DMS 273 (cell line): ENCODE data around the gene NOX3.

Experiments
- DNase-seq: peaks from one replicate; lab custom pipeline; 2025; ENCODE audit not compliant: unreplicated experiment; lab: John Stamatoyannopoulos, UW

The NOX3 gene

GRCh38 chr6:155436981-155437749, 18.5 kb downstream of the NOX3 start:
- peak; percentile 63 for DNase-seq

DNA sequence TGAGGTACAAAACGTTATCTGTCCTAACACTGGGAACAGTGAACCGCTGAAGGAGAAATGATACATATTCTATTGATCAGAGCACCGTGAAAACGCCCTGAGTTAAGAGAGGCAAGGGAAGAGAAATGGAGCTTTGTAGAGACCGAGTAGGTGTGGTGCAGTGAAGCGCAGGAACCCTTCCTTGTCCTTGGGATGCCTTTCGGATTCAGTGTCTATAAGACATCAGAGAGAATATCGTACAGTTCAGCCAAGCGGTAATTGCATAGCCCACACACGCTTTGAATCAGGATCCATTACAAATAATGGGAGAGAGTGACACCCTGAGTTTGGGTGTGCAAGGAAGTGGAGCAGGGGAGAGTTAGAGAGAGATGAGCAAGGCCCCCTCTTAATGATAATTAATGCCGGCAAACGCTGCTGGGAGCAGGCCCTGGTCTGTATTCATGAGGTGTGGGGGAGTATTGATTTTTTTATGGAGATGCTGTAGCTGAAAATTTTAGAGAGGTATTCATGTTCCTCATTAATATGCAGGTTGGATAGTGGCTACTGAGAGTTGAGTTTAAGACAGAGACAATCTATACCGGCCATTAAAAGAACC, 20.7 kb downstream of the NOX3 start:
- DNase-seq, result no peak

GRCh38 chr6:155434096-155434495, 21.5 kb downstream of the NOX3 start:
- no peak for DNase-seq

GRCh38 chr6:155432293-155432692, 23.3 kb downstream of the NOX3 start:
- DNase-seq, result no peak

- DNase-seq, result no peak
Measured at GRCh38 chr6:155429321-155429893, 26.2 kb downstream of the NOX3 start.

DNA sequence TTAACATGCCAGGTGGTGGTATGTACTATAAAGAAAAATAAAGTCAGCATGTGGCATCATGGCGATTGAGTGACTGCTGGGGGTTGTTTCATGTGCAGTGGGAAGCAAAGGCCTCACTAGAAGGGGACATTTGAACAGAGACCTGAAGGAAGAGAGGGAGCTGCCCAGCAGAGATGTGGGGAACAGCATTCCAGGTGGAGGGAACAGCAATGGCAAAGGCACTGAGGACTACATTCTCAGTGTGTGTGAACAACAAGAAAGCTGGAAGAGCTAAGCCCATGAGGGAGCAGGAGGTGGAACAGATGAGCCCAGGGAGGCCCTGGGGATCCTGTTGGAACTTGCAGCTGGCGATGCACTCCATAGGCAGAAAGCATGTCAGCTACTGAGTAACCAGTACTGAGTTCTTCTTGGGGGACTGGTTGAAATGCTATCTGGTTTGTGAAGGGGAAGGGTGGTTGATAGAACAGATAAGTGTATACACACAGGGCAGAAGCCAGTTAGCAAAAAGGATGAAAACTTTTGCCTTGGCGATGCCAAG, 29.2 kb downstream of the NOX3 start:
- DNase-seq, result peak; percentile 31

DNA sequence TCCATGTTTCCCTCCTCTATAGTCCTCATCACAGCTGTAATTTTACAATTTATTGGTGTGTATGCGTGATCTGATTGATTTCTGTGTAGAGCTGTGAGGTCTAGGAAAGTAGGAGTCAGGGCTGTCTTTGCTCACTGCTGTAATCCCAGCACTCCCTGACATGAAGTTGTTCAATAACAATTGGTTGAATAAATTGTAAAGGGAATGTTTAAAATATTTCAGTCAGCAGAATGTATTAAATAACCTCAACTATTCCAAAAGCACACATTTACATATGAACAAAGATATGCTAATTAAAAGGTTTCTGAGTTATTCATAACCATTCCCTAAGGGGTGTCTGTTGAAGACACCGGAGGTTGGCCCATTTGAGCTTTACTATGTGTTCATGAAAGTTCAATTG, 31.5 kb downstream of the NOX3 start:
- DNase-seq, result no peak

DNA sequence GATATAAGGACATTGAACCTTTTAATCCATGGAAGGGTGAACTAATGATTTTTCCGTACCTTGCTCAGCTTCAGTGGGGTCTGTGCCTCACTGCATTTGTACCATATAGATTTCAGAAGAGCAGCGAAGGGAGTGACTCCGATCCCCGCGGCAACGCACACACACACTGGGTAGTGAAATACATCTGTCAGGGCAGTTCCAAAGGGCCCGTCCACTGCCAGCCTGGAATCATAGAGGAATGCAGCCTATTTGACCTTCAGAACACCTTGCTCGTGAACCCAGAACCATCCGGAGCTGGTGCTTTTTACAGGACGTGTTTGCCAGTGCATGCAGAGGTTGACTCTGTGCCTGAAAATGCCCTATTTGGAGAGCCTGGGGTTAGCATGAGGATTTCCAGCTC, 33.0 kb downstream of the NOX3 start:
- DNase-seq, result no peak

DNA sequence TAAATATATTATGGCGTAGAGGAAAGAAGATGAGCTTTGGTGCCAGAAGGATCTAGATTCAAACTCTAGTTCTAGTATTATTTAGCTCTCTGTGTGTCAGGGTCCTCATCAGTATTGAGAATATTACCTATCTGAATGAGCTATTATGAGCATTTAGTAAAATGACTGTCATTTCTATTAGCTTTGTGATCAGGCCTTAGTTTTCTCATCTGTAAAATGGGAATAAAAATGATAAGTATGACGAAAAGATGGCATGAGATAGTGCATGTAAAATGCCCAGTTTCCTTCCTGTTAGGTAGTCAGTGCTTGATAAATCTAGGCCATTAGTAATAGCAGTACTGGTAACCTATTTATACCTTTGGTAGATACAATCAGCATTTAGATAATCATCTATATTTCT, 35.1 kb downstream of the NOX3 start:
- no peak for DNase-seq

DNA sequence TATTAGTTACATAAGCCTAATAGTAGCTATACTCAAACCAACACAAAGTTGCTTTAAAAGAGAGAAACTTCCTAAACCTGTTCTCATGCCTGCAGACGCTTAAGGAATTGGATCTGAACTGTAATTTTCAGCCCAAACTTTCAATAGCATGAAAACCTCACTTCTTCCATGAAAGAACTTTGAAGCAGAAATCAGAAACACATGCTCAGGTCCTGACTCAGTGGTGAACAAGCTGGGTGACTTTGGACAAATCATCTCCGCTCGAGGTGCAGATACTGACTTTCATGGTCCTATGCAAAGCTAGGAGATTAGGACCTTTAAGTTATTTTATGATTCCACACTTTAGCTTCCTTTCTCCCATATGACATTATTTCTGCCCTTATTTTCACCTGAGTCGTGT, 36.5 kb downstream of the NOX3 start:
- DNase-seq, result no peak

DNA sequence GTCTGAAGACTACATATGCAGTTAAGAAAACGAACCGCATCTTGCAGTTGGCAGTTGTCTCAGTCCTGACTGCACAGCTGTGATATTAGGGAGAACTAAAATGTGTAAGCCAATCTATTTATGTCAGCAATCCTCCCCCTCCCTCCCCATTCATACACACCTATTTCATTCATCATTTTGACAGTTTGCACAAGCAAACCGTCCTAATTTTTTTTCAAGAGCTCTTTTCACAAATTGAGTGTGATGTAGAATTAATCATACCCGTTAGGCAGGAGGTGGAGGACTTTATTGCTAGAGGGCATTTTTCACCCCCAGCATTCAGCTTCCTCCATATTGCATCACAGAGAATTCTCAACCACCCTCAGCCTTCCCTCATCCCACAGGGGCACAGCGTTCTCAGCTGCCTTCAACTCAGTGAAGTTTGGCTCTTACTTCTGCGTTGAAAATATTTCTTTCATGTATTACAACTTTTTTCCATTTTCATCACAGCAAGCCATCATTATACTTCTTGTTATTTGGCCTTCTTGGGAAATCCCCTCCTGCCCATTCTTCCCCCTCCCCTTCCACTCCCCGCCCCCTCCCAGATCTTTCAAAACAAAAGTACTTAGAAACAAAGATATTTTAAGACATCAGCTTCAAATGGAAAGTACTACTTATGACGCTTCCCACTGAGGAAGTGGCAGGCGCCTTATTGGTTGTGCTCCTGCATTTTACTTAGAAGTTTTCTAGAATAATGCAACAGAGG, 37.5 kb downstream of the NOX3 start:
- no peak for DNase-seq

GRCh38 chr6:155417454-155417853, 38.2 kb downstream of the NOX3 start:
- DNase-seq, result no peak

GRCh38 chr6:155415953-155416352, 39.7 kb downstream of the NOX3 start:
- DNase-seq, result no peak

- DNase-seq, result no peak
Measured at GRCh38 chr6:155414049-155414448, 41.6 kb downstream of the NOX3 start.

DNA sequence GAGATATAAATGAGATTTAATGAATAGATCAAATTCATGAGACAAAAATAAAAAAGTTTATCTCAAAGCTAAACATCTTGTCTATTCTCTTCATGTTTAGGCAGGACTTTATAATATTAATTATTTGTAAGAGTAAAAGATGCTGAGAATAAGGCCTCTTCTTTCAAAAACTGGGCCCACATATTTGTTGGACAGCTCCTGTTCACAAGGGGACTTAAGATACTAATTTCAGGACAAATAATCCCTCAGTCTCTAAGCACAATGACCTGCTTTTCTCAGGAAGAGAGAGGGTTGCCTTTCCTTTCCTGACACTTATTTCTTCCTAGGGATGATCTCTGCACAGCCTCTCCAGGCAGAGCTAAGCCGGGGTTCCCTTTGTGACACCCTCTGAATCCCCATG, 43.3 kb downstream of the NOX3 start:
- DNase-seq, result no peak

DNA sequence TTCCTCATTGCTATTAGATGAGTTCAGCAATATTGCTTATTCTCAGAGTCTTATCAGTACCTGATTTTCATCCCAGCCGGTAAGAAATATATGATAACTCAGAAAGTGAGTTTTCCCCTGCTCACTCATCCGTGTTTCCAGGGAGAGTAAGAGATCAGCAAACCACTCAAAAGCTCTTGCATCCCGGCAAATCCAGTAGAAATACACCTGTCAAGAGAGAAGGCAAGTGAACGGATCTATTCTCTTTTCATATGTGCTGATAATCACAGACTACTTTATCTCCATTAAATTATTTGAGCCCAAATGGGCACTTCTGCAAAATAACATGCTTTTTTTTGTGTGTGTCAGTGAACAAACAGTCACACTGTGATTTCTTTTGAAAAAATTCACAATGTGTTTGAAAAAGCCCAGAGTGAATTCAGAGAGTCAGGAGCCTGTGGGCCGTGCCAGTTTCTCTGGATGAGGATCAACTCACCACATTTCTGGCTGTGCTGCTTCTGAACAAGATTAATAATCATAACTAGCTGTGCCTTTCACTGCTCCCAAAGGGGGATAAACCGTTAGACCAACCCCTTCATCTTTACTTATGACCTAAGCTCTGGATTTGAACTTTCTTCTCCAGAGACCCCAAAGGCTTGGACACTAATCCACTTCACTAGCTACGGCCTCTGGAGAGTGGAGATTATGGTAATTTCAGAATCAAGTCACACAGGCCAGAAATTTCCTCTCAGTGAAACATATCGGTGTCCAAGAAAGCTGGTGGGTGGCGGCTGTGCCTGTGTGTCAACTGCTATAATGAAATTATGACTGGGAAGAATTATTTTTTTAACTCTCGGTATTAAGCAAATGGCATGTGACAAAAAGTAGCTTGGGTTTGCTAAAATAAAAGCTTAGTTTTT, 44.2 kb downstream of the NOX3 start:
- no peak for DNase-seq

DNA sequence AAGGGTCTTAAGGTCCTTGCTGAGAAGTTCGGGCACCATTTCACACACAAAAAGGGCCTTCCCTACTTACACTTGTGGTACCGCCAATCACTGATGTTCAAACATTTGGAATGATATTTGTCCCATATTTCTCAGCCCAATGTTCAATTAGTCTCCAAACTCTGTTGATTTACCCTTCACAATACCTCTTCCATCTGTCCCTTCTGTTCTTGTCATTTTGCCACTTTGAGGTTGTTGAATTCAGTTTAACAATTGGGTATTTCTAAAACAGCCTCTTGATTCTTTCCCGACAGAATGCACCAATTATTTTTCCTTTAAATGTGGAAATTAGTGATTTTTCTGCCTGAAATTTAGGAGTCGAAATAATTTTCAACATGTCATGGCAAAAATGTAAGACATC, 46.2 kb downstream of the NOX3 start:
- no peak for DNase-seq

- no peak for DNase-seq
Measured at GRCh38 chr6:155408981-155409380, 46.7 kb downstream of the NOX3 start.

DNA sequence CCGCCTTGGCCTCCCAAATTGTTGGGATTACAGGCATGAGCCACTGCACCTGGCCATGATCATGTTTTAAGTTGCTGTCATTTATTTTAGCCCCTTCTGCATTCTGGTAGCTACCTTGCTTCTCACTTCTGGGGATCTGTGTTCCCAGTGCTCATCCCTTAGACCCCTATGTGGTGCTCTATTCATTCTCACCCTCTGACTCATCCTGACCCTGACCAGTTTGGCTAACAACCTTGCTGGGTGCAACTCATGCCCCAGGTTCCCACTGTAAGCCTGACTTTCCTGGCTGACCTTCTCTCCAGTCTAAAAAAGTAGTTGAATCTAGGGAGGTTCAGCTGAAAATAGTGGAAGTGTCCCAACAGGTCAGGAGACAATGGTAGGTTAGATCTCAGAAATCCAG, 47.4 kb downstream of the NOX3 start:
- DNase-seq, result no peak

DNA sequence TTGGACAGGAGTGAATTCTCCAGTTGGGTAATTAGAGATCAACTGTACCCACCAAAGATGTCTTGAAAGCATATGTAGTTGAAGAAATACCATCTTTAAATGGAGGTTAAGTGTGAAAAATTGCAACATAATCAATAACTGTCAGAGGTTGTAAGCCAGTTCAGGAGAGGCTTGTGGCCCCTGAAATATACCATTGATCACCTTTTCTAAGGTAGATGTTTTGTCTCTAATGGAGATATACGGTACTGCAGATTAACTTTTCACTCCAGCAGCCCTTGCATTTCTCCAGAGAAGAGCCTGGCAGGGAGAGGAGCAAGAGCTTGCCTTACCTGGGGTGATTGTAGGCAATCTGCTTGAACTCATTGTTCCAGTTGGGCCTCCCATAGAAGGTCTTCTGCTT, 48.8 kb downstream of the NOX3 start:
- no peak for DNase-seq

DNA sequence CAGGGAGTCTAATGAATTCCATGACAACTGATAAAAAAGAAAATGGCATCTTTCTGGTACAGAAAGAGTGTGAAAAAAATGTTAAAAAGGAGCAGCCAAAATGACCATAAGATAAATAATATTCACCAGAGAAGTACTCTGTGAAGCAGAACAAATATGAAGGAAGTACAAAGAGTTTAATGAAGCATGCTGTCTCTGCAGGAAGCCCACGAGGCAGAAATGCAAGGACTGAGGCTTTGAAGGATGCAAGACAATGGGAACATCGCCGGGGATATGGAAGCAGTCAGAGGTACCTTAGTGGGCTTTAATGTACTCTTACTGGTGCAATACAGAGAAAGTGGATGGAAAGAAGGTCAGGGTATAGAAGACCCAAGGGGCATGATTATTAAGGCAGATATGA, 50.7 kb downstream of the NOX3 start:
- DNase-seq, result no peak
